ENCODE measurements around the gene XKR8.
A peak's percentile ranks its signal among the peaks of the same experiment; 100 is the strongest.

The XKR8 gene

GRCh38 chr1:27959792-27960603 is at the start of gene XKR8:
XKR8 (plus strand) TSS chr1:27959973; CDS start chr1:27960070, 97 bp downstream.
- intact Hi-C loops (cut with DNase I): no loop called here
- DNase-seq: peak; percentile 44 to 94 (median 64)

- intact Hi-C loops (cut with DNase I): no loop called here
- no peak for DNase-seq
Measured at GRCh38 chr1:27912429-27912828, 47.3 kb upstream of the XKR8 start.

GRCh38 chr1:27915082-27915575 is 44.6 kb upstream of the XKR8 start:
- intact Hi-C loops (cut with DNase I): no loop called here
- no peak for DNase-seq

- DNase-seq: no peak
- intact Hi-C loops (cut with DNase I): no loop called here
Measured at GRCh38 chr1:27922272-27922671, 37.5 kb upstream of the XKR8 start.

- intact Hi-C loops (cut with DNase I): no loop called here
- DNase-seq: peak in 1 of 10 donors; percentile 46
Measured at GRCh38 chr1:27928216-27928954, 31.4 kb upstream of the XKR8 start.

GRCh38 chr1:27931184-27931583 is 28.6 kb upstream of the XKR8 start:
- intact Hi-C loops (cut with DNase I): no loop called here
- peak in 1 of 10 donors; percentile 26 for DNase-seq

GRCh38 chr1:27931759-27932158 is 28.0 kb upstream of the XKR8 start:
- no peak for DNase-seq
- intact Hi-C loops (cut with DNase I): no loop called here

- DNase-seq: peak in 1 of 10 donors; percentile 63
Measured at GRCh38 chr1:27934818-27935549, 24.8 kb upstream of the XKR8 start, which contains the start of gene SMPDL3B. SMPDL3B (plus strand) TSS chr1:27935000; CDS start chr1:27935184, 184 bp downstream.

GRCh38 chr1:27935721-27936120 is 24.1 kb upstream of the XKR8 start:
- peak in 1 of 10 donors; percentile 46 for DNase-seq
- intact Hi-C loops (cut with DNase I): no loop called here

More at GRCh38 chr1:27934818-27935549, 24.8 kb upstream of the XKR8 start, which contains the start of gene SMPDL3B:
- intact Hi-C loops (cut with DNase I): no loop called here

- intact Hi-C loops (cut with DNase I): no loop called here
- peak in 1 of 10 donors; percentile 62 for DNase-seq
Measured at GRCh38 chr1:27936370-27936769, 23.4 kb upstream of the XKR8 start.

- no peak for DNase-seq
- intact Hi-C loops (cut with DNase I): no loop called here
Measured at GRCh38 chr1:27937524-27937836, 22.3 kb upstream of the XKR8 start.

- intact Hi-C loops (cut with DNase I): no loop called here
Measured at GRCh38 chr1:27938488-27938887, 21.3 kb upstream of the XKR8 start.

GRCh38 chr1:27940297-27940696 is 19.5 kb upstream of the XKR8 start:
- DNase-seq: peak in 2 of 10 donors; percentile 33 to 78
- intact Hi-C loops (cut with DNase I): no loop called here

More at GRCh38 chr1:27938488-27938887, 21.3 kb upstream of the XKR8 start:
- DNase-seq: no peak

GRCh38 chr1:27940870-27941560 is 18.8 kb upstream of the XKR8 start:
- intact Hi-C loops (cut with DNase I): no loop called here

GRCh38 chr1:27941671-27942540 is 17.9 kb upstream of the XKR8 start:
- intact Hi-C loops (cut with DNase I): no loop called here
- DNase-seq: peak in 1 of 10 donors; percentile 72

More at GRCh38 chr1:27940870-27941560, 18.8 kb upstream of the XKR8 start:
- peak in 1 of 10 donors; percentile 28 for DNase-seq

- intact Hi-C loops (cut with DNase I): no loop called here
- DNase-seq: peak in 1 of 10 donors; percentile 55
Measured at GRCh38 chr1:27945020-27945419, 14.8 kb upstream of the XKR8 start.

- intact Hi-C loops (cut with DNase I): no loop called here
- peak in 1 of 10 donors; percentile 24 for DNase-seq
Measured at GRCh38 chr1:27949027-27949426, 10.7 kb upstream of the XKR8 start.

- DNase-seq: peak in 1 of 10 donors; percentile 53
- intact Hi-C loops (cut with DNase I): no loop called here
Measured at GRCh38 chr1:27951396-27951795, 8.4 kb upstream of the XKR8 start.

- DNase-seq: peak in 1 of 10 donors; percentile 12
- intact Hi-C loops (cut with DNase I): no loop called here
Measured at GRCh38 chr1:27952147-27952546, 7.6 kb upstream of the XKR8 start.

Data from posterior cingulate gyrus (tissue), 11 donors.